Muscle layer of colon (tissue), 2 donors: ENCODE results near the gene ZNF865.
"Not testable (repeated sequence)": the region's sequence is repeated elsewhere in the genome, so short reads cannot be mapped to it uniquely, and the experiment has no call there.

Experiments
- H3K27ac ChIP-seq: one replicate; pipeline ENCODE4 v1.7.0; 2013; ENCODE audit warnings: low read depth, mild to moderate bottlenecking, low read length, moderate library complexity
- H3K27me3 ChIP-seq, 2 donors: one replicate each; pipeline ENCODE4 v1.7.0; 2013; ENCODE audit warnings: low read length in 2 of 2, mild to moderate bottlenecking in 2 of 2; ENCODE audit not compliant: insufficient read depth in 2 of 2, control insufficient read depth in 1 of 2
- H3K36me3 ChIP-seq: one replicate; pipeline ENCODE4 v1.7.0; 2013; ENCODE audit warnings: mild to moderate bottlenecking, low read length; ENCODE audit not compliant: insufficient read depth
- H3K4me1 ChIP-seq: one replicate; pipeline ENCODE4 v1.7.0; 2013; ENCODE audit warnings: mild to moderate bottlenecking, low read length; ENCODE audit not compliant: insufficient read depth
- H3K4me3 ChIP-seq, 2 donors: one replicate each; pipeline ENCODE4 v1.7.0; 2013; ENCODE audit warnings: low read length in 2 of 2, low read depth in 1 of 2, mild to moderate bottlenecking in 1 of 2, moderate library complexity in 1 of 2
- H3K9ac ChIP-seq: one replicate; pipeline ENCODE4 v1.7.0; 2013; ENCODE audit warnings: low read length
- H3K9me3 ChIP-seq: one replicate; pipeline ENCODE4 v1.7.0; 2013; ENCODE audit warnings: mild to moderate bottlenecking, low read length
- donor health status: abdominal sarcoma.
- donor health status: Adenocarcinoma of cecum.

The ZNF865 gene

DNA sequence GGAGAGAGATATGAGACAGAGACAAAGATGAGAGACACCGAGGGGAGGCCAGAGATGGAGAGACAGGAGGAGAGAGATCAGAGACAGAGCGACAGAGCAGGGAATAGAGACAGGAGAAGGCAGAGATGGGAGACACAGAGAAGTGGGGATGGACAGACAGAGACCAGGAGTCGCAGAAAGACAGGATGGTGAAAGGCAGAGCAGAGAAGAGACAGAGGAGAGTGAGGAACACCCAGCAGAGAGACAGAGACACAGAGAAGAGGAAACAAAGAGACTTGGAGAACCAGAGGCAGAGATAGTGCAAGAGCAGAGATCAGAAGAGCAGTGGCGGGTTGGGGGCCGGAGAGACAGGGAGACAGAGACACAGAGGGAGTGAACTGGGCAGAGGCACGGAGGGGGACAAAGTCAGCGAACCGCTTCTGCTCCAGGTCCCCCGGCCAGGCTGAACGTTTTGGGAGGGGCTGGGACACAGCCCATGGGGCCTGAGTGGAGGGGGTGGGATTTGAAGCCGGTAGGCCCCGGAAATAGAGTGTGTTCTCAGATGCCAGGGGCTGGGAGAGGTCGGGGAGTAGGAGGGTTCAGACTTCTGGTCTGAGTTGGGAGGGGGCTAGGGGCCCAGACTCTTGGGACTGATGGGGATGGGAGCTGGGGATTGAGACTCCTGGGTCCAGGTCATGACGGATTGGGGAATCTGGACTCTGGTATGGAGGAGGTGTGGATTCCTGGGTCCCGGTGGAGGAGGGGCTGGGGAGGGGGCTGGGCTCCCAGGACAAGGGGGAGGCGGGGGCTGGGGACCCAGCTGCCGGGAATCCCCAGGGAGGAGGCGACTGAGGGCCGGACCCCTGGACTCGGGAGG, 25.5 kb upstream of the ZNF865 start:
- H3K4me1 ChIP-seq, result peaks cover 18% of the 10 kb centered on the region
- H3K9me3 ChIP-seq, result no peaks in the 10 kb centered on the region
- H3K4me3 ChIP-seq, result peak overlapping the region; percentile 81 to 91
- no peaks in the 10 kb centered on the region for H3K27me3 ChIP-seq
- H3K9ac ChIP-seq, result peak overlapping the region; percentile 61
- peak overlapping the region; percentile 90 for H3K27ac ChIP-seq
- H3K36me3 ChIP-seq, result no peaks in the 10 kb centered on the region

DNA sequence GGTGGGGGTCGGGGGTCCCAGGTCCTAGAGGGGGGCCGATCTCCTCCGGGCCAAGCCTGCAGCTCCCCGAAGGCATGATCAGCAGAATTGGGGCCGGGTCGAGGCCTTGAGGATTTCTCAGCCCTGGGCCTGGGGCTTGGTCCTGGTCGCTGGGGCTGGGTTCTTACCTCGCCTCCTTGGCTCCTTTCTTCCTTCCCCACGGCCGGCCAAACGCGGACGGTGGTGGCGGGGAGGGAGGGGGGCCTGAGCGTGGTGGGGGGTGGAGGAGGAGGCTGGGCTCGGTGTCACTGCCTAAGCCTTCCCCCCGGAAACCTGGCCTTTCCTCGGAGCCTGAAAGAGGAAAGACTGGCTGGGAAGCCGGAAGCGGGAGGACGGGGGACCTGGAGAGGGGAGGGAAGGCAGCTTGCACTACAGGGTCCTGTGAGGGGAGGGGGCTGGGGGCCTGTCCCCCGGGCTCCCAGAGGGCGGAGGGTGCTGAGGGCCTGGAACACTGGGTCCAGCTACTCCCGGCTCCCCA, 24.8 kb upstream of the ZNF865 start, which contains the start of gene ZNF579:
Gene ZNF579, minus strand, starts transcription at position 221 of the 517 bp plus-strand sequence. CDS start 1,209 bp downstream, outside the sequence.
- Histone ChIP-seq H3K9ac (peak within 1 kb of the TSS; percentile 61), H3K4me1 (peaks cover 18% of the 10 kb centered on the region), H3K27ac (peak within 1 kb of the TSS; percentile 90), H3K27me3 (no peaks in the 10 kb centered on the region), H3K9me3 (no peaks in the 10 kb centered on the region), H3K36me3 (no peaks in the 10 kb centered on the region), H3K4me3 (peak within 1 kb of the TSS; percentile 81 to 91)

DNA sequence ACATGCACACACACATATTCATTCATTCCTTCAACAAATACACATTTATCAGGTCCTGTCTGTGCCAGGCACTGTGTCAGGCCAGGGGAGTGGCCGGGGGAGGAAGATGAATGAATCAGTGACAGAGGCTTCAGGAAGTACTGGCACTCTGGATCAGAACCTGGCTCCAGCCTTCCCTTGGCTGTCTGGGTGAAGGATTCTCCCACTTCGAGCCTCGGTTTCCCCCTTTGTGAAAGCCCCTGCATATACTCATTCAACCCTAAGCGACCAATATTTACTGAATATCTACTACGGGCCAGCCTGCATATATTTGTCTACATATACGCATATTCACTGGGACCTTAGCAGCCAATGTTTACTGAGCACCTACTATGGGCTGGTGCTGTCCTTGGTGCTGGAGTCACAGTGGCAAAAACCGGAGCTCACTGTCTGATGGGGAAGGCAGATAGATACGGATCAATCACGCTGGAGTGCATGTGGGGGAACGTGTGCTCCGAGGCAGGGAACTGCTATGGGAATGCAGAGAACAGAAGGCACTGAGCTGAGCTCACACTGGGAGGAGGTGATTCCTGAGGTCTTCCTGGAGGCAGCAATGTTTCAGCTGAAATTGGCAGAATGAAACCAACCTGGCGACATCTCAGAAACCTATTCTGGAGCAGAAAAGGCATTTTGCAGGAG, 24.2 kb upstream of the ZNF865 start:
- no peaks in the 10 kb centered on the region for H3K9me3 ChIP-seq
- H3K27ac ChIP-seq, result peak overlapping the region; percentile 90
- H3K4me1 ChIP-seq, result peaks cover 22% of the 10 kb centered on the region
- no peaks in the 10 kb centered on the region for H3K36me3 ChIP-seq
- no peaks in the 10 kb centered on the region for H3K27me3 ChIP-seq
- H3K4me3 ChIP-seq, result peak overlapping the region; percentile 81 to 91
- H3K9ac ChIP-seq, result no peak overlapping the region

DNA sequence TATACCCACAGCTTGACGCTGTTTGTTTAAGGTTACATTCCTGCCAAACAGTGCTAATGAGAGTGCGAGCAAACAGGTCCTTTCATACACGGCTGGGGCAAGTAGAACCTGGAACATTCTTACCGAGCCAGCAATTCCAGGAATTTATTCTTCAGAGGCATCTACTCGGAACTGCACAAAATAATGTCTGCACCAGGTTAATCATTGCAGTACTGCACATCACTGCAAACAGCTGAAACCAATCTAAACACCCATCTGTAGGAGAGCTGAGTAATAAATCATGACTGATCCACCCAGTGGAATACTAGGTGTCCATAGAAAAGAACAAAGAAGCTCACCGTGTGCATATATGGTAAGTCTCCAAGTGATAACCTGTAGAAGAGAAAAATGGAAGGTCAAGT, 23.6 kb upstream of the ZNF865 start:
- H3K27ac ChIP-seq, result no peak overlapping the region
- no peak overlapping the region for H3K4me3 ChIP-seq
- H3K36me3 ChIP-seq, result no peaks in the 10 kb centered on the region
- H3K9ac ChIP-seq, result no peak overlapping the region
- no peaks in the 10 kb centered on the region for H3K9me3 ChIP-seq
- no peaks in the 10 kb centered on the region for H3K27me3 ChIP-seq
- peaks cover 24% of the 10 kb centered on the region for H3K4me1 ChIP-seq

DNA sequence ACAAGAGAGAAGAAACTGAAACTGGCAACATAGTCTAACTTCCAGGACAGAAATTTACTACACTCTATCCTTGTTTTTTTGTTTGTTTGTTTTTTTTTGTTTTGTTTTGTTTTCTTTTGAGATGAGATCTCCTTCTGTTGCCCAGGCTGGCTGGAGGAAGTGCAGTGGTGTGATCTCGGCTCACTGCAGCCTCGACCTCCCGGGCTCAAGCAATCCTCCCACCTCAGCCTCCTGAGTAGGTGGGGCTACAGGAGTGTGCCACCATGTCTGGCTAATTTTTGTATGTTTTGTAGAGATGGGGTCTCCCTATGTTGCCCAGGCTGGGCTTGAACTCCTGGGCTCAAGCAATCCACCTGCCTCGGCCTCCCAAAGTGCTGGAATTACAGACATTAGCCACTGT, 23.2 kb upstream of the ZNF865 start:
- not testable (repeated sequence) for H3K36me3 ChIP-seq, H3K27ac ChIP-seq

DNA sequence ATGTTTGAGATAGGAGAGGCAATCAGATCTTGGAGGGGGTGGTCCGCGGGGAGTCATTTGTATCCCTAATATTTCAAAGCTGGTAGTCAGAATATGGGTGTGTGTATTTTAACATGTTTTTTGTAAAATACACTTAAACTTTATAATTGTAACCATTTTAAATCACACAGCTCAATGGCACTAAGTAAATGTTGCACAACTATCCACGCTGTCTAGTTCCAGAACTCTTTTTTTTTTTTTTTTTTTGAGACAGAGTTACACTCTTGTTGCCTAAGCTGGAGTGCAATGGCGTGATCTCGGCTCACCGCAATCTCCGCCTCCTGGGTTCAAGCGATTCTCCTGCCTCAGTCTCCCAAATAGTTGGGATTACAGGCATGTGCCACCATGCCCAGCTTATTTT, 21.6 kb upstream of the ZNF865 start:
- H3K4me3 ChIP-seq, H3K9me3 ChIP-seq, H3K27me3 ChIP-seq, H3K9ac ChIP-seq, H3K36me3 ChIP-seq, H3K27ac ChIP-seq: not testable (repeated sequence)
- peaks cover 30% of the 10 kb centered on the region for H3K4me1 ChIP-seq

More for the DNA sequence above, 23.2 kb upstream of the ZNF865 start:
- H3K27me3 ChIP-seq, H3K9ac ChIP-seq, H3K4me3 ChIP-seq, H3K9me3 ChIP-seq: not testable (repeated sequence)
- peaks cover 28% of the 10 kb centered on the region for H3K4me1 ChIP-seq

DNA sequence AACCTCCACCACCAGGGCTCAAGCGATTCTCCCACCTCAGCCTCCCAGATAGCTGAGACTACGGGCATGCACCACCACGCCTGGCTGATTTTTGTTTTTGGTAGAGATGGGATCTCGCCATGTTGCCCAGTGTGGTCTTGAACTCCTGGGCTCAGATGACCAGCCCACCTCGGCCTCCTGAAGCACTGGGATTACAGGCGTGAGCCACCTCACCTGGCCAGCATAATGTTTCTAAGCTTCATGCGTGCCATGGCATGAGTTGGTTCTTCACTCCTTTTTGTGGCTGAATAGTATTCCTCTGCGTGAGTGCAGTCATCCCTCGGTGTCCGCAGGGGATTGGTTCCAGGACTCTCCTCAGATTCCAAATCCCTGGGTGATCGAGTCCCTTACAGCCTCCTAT, 20.6 kb upstream of the ZNF865 start:
- Histone ChIP-seq H3K4me1 (peaks cover 24% of the 10 kb centered on the region), H3K27ac (no peak overlapping the region)

DNA sequence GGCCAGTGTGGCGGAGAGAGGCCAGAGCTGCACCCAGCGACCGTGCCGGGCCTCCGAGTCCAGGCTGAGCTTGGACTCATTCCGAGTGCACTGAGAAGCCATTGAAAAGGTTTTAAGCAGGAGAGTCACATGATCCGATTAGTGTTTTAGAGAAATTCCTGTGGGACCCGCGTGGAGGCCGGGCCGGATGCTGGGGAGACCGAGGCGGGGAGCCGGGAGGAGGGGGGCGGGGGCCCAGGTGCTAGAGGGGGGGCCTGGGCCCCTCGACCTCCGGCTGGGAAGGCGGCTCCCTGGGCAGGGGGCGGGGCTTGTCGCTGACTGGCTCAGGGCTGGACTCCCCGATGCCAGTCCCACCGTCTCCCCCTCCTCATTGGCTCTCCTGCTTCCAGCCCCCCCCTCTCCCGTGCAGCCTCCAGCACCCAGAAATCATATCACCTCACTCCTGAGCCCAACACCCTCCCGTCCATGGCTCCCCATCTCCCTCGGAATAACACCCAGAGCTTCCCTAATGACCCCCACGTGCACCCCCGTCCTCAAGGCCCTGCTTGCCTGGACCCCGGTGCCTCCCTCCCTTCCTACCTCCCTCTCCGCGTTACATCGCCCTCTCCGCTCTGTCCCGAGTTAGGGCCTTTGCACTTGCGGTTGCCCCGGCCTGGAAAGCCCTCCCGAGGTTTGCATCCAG, 19.6 kb upstream of the ZNF865 start:
- Histone ChIP-seq H3K4me1 (peaks cover 24% of the 10 kb centered on the region), H3K4me3 (peak overlapping the region; percentile 48 to 57), H3K27ac (peak overlapping the region; percentile 4), H3K27me3 (no peaks in the 10 kb centered on the region), H3K9ac (no peak overlapping the region), H3K9me3 (no peaks in the 10 kb centered on the region), H3K36me3 (no peaks in the 10 kb centered on the region)

More for the DNA sequence above, 20.6 kb upstream of the ZNF865 start:
- Histone ChIP-seq H3K9me3 (no peaks in the 10 kb centered on the region), H3K27me3 (no peaks in the 10 kb centered on the region), H3K36me3 (no peaks in the 10 kb centered on the region), H3K4me3 (no peak overlapping the region), H3K9ac (no peak overlapping the region)

DNA sequence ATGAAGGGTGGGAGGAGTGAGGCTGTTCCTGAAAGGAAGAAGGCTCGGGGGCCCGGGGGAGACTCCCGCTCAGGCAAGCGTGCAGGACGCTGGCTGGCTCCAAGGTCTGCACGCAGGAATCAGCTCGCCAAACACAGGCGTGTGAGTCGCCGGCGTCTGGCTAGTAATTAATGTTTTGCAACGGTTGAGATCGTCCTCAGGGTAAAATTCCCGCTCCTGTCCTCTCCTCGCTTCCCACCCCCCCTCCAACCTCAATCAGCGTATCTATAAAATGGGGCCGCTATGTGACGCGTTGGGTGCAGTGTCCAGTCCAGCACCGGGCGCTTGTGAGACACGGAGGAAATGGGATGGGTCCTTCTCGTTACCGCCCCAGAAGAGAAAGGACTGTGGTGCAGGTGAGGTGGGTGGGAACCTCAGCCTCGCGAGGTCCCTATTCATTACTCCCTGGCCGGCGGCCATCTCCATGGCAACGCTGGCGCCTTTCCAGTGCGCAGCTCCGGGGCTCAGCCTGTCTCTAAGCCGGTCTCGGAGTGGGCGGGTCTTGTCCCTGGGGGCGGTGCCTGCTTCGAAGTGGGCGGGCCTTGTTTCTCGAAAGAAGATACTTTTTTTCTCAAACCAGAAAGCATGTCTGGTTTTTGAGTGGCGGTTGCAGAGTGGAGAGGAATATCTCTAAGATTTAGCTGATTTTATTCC, 18.3 kb upstream of the ZNF865 start:
- H3K27ac ChIP-seq, result no peak overlapping the region
- H3K4me1 ChIP-seq, result peaks cover 11% of the 10 kb centered on the region
- no peaks in the 10 kb centered on the region for H3K9me3 ChIP-seq
- H3K9ac ChIP-seq, result no peak overlapping the region
- peak overlapping the region in 1 of 2 donors; percentile 45 for H3K4me3 ChIP-seq
- H3K36me3 ChIP-seq, result peaks cover 7% of the 10 kb centered on the region
- H3K27me3 ChIP-seq, result no peaks in the 10 kb centered on the region

DNA sequence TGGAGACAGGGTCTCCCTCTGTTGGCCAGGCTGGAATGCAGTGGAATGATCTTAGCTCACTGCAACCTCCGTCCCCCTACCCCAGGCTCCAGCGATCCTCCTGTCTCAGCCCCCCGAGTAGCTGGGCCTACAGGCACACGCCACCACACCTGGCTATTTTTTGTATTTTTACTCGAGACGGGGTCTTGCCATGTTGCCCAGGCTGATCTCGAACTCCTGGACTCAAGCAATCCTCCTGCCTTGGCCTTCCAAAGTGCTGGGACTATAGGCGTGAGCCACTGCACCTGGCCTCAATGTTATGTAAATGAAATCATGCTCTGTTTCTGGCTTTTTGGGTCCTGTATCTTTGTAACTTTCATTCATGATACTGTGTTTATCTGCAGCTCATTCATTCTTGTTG, 16.7 kb upstream of the ZNF865 start:
- peaks cover 11% of the 10 kb centered on the region for H3K4me1 ChIP-seq
- H3K27ac ChIP-seq, result no peak overlapping the region
- no peaks in the 10 kb centered on the region for H3K27me3 ChIP-seq
- no peak overlapping the region for H3K9ac ChIP-seq
- no peaks in the 10 kb centered on the region for H3K9me3 ChIP-seq
- H3K4me3 ChIP-seq, result no peak overlapping the region
- H3K36me3 ChIP-seq, result peaks cover 7% of the 10 kb centered on the region

DNA sequence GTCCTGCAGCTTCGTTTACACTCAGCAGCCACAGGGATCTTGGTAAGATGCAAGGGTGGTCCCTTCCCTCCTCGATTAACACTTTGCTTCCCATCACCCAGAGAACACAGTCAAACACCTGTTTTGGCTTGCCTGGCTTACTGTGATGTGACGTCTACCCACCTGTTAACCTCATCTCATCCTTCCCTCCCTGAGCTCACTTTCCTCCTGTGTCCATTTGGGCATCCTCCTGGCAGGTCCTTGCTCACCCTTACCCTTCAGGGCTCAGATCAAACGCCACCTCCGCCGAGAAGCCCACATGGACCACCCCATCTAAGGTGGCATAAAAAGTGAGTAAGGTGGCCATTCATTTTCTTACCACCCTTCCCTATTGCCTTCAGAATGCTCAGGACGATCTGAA, 15.3 kb upstream of the ZNF865 start:
- Histone ChIP-seq H3K27me3 (no peaks in the 10 kb centered on the region), H3K9ac (no peak overlapping the region), H3K9me3 (no peaks in the 10 kb centered on the region), H3K36me3 (peaks cover 8% of the 10 kb centered on the region), H3K4me1 (peaks cover 11% of the 10 kb centered on the region), H3K27ac (no peak overlapping the region), H3K4me3 (no peak overlapping the region)
